Measurements from ENCODE around the gene REXO1.

- no peak for TF ChIP-seq CTCF (IDR thresholded peaks at IDR 0.05)
- TF ChIP-seq KDM1A (IDR thresholded peaks at IDR 0.05; ENCODE audit: low read depth): no peak
- no peak for TF ChIP-seq EP300 (IDR thresholded peaks at IDR 0.05)
- TF ChIP-seq FOSL2 (IDR thresholded peaks at IDR 0.05): no peak
- TF ChIP-seq FOSL2 (CRISPR knock-in tag; IDR thresholded peaks at IDR 0.05): no peak
- TF ChIP-seq MAFK (IDR thresholded peaks at IDR 0.05; ENCODE audit: partially characterized antibody): no peak
- no peak for TF ChIP-seq POLR2A (IDR thresholded peaks at IDR 0.05; ENCODE audit: low read length)
- TF ChIP-seq MYC (IDR thresholded peaks at IDR 0.05; ENCODE audit: borderline replicate concordance, low read length): no peak
- no peak for TF ChIP-seq PBX3 (IDR thresholded peaks at IDR 0.05)
- no peak for TF ChIP-seq MAX (IDR thresholded peaks at IDR 0.05)
- TF ChIP-seq RAD21 (conservative IDR thresholded peaks at IDR 0.05 in 1 of 2, IDR thresholded peaks at IDR 0.05 in 1 of 2): no peak
- no peak for TF ChIP-seq CHD2 (IDR thresholded peaks at IDR 0.05; ENCODE audit: low read length, partially characterized antibody)
- no peak for TF ChIP-seq JUNB (IDR thresholded peaks at IDR 0.05)
Observed at GRCh38 chr19:1872807-1873523, 24.7 kb upstream of the REXO1 start.

All from A549 (cell line).